ENCODE data around the gene IQGAP1.
"Not testable (repeated sequence)": the region's sequence is repeated elsewhere in the genome, so short reads cannot be mapped to it uniquely, and the experiment has no call there.

IQGAP1 gene

GRCh38 chr15:90401495-90401894, 13.5 kb downstream of the IQGAP1 start:
- DNase-seq (ENCODE audit: low read depth), result no peak

GRCh38 chr15:90402223-90402622, 14.2 kb downstream of the IQGAP1 start:
- DNase-seq (ENCODE audit: low read depth), result peak; percentile 93
- no peak overlapping the region for H3K4me3 ChIP-seq (ENCODE audit: low read length)
- no peak for TF ChIP-seq CTCF (conservative IDR thresholded peaks at IDR 0.05; ENCODE audit: low read length)

More at GRCh38 chr15:90401495-90401894, 13.5 kb downstream of the IQGAP1 start:
- no peak overlapping the region for H3K4me3 ChIP-seq (ENCODE audit: low read length)
- TF ChIP-seq CTCF (conservative IDR thresholded peaks at IDR 0.05; ENCODE audit: low read length), result no peak

GRCh38 chr15:90402767-90403166, 14.7 kb downstream of the IQGAP1 start:
- TF ChIP-seq CTCF (conservative IDR thresholded peaks at IDR 0.05; ENCODE audit: low read length), result no peak
- H3K4me3 ChIP-seq (ENCODE audit: low read length), result no peak overlapping the region
- no peak for DNase-seq (ENCODE audit: low read depth)

GRCh38 chr15:90405055-90405607, 17.1 kb downstream of the IQGAP1 start:
- no peak for DNase-seq (ENCODE audit: low read depth)
- no peak for TF ChIP-seq CTCF (conservative IDR thresholded peaks at IDR 0.05; ENCODE audit: low read length)
- no peak overlapping the region for H3K4me3 ChIP-seq (ENCODE audit: low read length)

- no peak overlapping the region for H3K4me3 ChIP-seq (ENCODE audit: low read length)
- no peak for TF ChIP-seq CTCF (conservative IDR thresholded peaks at IDR 0.05; ENCODE audit: low read length)
- DNase-seq (ENCODE audit: low read depth), result no peak
Observed at GRCh38 chr15:90407336-90407735, 19.3 kb downstream of the IQGAP1 start.

GRCh38 chr15:90407871-90408317, 19.9 kb downstream of the IQGAP1 start:
- no peak for TF ChIP-seq CTCF (conservative IDR thresholded peaks at IDR 0.05; ENCODE audit: low read length)
- H3K4me3 ChIP-seq (ENCODE audit: low read length), result no peak overlapping the region
- peak; percentile 66 for DNase-seq (ENCODE audit: low read depth)

- no peak for TF ChIP-seq CTCF (conservative IDR thresholded peaks at IDR 0.05; ENCODE audit: low read length)
- DNase-seq (ENCODE audit: low read depth), result no peak
- no peak overlapping the region for H3K4me3 ChIP-seq (ENCODE audit: low read length)
Observed at GRCh38 chr15:90408657-90409056, 20.6 kb downstream of the IQGAP1 start.

- not testable (repeated sequence) for DNase-seq (ENCODE audit: low read depth)
Observed at GRCh38 chr15:90409587-90409986, 21.5 kb downstream of the IQGAP1 start.

GRCh38 chr15:90410316-90410715, 22.3 kb downstream of the IQGAP1 start:
- H3K4me3 ChIP-seq (ENCODE audit: low read length); DNase-seq (ENCODE audit: low read depth): not testable (repeated sequence)

More at GRCh38 chr15:90409587-90409986, 21.5 kb downstream of the IQGAP1 start:
- not testable (repeated sequence) for H3K4me3 ChIP-seq (ENCODE audit: low read length)
